Dermis blood vessel endothelial cell (primary cell): ENCODE measurements around the gene B4GALT3. TPM values are rescaled to one million over a fixed set of nuclear protein-coding genes. Genes with fewer than 3 reads are reported as not detected.

Experiments used
- DNase-seq: peaks from one replicate; pipeline ENCODE4 v3.0.0; 2010
- total RNA-seq: library from RNA; depleted of rRNA; stranded (reverse); fragments of >200 nt; gene quantifications from 2 replicates; pipeline ENCODE4 v1.2.3, GENCODE V29; 2014

The B4GALT3 gene
- total RNA-seq, 1 donor from 2014 or later = 24.8 TPM

- DNase-seq = no peak
These were observed 8.5 kb upstream of the B4GALT3 start for GRCh38 chr1:161185732-161186311.

DNA sequence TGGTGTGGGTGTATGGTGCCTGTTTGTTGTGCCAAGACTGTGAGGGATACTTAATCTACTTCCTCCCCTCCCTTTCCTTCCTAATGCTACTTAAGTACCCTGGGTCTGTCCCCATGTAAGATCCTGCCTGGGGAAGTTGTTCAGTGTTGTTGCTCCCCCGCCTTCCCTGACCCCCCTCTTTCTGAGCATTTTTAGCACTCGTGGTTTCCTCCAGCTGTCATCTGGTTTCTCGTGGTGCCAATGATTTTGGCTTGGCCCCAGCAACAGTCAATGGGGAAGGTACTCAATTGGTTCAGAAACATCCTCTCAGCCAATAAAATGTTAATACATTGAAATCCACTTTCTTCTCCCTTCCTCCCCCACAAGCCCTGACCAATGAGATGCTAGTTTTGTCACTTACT is 8.0 kb upstream of the B4GALT3 start:
- DNase-seq = peak; percentile 98

GRCh38 chr1:161182214-161182613 is 4.9 kb upstream of the B4GALT3 start:
- no peak for DNase-seq

GRCh38 chr1:161180639-161181038 is 3.3 kb upstream of the B4GALT3 start:
- DNase-seq = peak; percentile 58

DNA sequence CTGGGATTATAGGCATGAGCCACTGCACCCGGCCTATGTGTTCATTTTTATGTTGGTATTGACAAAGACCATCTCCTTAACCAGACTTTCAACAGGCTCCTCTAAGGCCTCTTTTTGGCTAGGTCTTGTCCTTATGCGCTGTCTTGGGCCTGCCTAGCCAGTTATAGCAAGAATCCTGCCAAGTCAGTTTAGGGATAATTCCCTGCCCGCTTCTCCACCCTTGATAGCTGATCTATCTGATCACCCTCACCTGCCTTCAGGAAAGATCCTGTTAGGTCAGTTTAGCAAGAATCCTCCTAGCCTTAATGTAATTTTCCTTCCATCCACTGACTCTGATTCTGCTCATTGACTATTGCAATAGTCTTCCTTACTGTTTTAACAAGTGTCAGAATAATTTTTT is 2.4 kb upstream of the B4GALT3 start:
- no peak for DNase-seq

DNA sequence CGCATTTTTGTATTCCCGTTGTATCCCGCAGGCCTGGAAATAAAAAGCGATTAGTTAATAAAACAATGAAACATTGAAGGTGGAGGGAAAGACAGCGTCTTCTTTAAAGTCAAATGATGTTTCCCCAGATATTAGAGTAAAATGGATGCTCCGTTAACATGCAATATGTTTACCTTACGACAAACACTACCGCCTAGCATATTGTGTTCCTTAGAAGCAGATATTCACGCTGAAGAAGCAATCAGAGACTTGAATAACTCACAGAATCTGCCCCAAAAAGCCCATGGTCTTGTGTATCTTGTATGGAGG is 583 bp upstream of the B4GALT3 start:
- DNase-seq = no peak

DNA sequence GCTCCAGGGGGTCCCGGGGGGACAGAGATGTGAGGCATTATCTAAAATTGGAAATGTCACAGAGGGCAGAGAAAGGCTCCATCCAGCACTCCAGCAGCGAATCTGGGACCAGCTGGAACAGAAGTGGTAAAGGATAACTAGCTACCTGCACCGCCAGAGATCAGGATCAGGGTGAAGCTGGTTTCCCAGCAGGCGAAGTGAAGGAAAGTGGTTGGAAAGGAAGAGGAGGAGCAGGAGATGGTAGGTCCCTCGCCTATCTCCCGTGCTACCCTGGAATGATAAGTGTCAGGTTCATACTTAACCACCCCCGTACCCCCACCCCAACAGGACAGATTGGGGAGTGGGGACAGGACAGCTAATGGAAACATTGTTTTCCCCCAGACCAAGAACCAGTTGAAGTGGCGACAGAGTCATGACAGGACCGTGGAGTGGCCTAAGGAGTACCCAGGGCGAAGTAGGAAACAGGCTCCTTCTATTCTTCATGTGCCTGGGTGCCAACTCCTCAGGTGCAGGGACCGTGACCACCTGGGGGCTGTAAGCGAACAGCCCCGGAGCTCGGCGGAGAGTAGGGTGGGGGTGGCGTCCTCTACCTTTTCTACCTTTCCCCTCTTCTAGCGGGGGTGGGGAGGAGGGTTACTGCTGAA is 717 bp downstream of the B4GALT3 start:
- DNase-seq = no peak

GRCh38 chr1:161175771-161176453 is 1.4 kb downstream of the B4GALT3 start:
- no peak for DNase-seq

GRCh38 chr1:161174911-161175310 is 2.4 kb downstream of the B4GALT3 start:
- no peak for DNase-seq

- no peak for DNase-seq
These were observed 3.6 kb downstream of the B4GALT3 start for GRCh38 chr1:161173711-161174110.

- DNase-seq = no peak
These were observed 4.4 kb downstream of the B4GALT3 start for GRCh38 chr1:161172776-161173376.

- DNase-seq = no peak
These were observed 5.0 kb downstream of the B4GALT3 start for GRCh38 chr1:161172349-161172748.

GRCh38 chr1:161171696-161172095 is 5.6 kb downstream of the B4GALT3 start:
- DNase-seq = no peak

DNA sequence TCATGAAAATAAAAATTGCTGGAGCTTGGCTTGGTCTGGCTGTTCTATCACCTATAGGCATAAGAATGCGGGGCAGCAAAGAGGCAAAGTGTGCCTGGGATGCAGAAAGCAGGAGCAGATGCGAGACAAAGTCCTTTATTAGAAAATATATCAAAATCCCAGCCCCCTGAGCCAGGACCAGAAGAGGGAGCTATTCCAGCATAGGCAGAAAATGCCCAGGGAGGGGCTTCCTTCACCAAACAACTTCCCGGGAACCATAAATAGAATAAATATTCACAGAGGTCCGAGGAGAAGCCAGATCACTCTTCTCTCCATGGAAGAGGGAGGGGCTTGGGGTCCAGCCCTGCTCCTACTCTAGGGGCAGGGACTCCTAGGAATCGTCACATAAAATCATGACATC is 6.1 kb downstream of the B4GALT3 start:
- no peak for DNase-seq

- no peak for DNase-seq
These were observed 8.4 kb downstream of the B4GALT3 start for GRCh38 chr1:161168906-161169305.

GRCh38 chr1:161166669-161167548 is 10.4 kb downstream of the B4GALT3 start:
- peak; percentile 44 for DNase-seq

DNA sequence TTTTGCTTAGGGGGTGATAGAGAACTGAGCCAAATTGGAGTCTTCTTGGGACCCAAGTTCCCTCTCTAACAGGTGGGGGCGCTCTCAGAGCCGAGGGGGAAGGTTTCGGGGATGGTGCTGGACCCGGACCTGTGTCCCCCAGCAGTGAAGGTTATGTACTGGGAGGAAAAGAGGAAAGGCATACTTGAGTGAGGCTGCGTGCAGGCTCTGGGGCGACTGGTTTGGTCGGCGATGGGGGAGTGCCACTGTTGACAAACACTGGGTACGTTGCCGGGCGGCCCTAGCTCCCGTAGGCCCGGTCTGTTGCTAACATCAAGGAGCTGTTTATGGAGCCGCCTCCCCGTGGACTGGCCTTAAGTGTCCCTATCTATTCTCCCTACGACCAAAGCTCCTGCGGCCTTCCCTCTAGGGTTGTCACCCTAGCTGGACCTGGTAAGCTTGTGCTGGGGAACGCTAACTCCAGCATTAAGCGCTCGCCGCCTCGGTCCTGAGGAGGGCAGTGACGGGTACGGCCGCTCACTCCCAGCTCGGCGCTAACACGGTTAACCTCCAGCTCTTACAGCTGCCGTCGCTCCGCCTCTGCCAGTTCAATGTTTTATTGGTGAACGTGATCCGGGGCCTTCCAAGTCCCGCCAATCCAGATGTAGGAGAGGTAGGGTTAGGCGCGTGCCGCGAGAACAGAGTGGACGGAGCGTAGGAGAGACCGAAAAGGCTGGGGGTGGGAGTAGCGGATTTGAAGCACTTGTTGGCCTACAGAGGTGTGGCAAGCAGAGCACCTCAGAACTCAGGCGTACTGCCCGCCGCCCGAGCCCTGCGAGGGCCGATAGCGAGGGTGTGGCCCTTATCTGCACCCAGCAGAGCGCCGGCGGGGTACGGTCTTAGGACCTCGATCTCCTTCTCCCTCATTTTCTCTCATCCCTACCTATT is 11.3 kb downstream of the B4GALT3 start, which contains the start of gene PPOX:
PPOX (plus strand) TSS at position 685 of the 927 bp plus-strand sequence. CDS start 422 bp downstream, outside the sequence.
- peak; percentile 99 for DNase-seq

- DNase-seq = no peak
These were observed 12.3 kb downstream of the B4GALT3 start for GRCh38 chr1:161164901-161165610.

DNA sequence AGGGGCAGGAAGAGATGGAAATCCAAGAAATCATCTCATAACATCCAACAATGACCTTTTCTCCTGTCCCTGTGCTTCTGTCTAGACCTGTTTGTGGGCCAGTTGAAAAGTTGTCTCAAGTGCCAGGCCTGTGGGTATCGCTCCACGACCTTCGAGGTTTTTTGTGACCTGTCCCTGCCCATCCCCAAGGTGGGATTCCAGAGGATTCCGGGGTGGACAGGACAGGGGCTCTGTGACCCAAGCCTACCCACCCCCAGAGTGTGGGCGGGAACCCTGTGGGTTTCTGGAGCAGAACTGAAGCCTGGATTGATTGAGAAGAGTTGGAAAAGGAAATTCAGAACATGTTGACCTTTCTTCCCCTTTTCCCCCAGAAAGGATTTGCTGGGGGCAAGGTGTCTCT is 13.5 kb downstream of the B4GALT3 start:
- DNase-seq = no peak

DNA sequence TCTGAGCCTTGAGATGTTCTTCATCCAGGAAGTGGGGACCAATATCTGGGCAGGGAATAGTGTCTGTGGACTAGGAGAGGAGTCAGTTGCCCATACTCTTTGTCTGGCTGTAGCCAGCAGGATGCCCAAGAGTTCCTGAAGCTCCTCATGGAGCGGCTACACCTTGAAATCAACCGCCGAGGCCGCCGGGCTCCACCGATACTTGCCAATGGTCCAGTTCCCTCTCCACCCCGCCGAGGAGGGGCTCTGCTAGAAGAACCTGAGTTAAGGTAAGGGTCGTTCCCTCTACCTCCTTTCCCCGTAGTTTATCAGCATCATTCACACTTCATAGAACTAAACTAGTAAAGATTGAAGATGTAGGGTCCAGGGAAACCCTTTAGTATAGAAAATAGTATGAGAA is 14.5 kb downstream of the B4GALT3 start:
- DNase-seq = no peak

DNA sequence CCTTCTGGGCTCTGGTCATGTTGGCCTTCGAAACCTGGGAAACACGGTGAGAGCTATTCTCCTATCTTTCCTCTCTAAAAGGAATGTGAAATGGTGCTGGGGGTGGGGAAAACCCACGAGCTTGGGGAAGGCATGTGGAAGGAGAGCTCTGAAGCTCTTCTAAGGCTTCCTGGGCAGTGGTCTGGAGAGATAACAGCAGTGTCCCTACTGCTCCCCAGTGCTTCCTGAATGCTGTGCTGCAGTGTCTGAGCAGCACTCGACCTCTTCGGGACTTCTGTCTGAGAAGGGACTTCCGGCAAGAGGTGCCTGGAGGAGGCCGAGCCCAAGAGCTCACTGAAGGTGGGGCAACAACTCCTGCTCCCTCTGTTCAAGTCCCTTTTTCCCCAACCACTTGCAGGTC is 15.3 kb downstream of the B4GALT3 start:
- DNase-seq = no peak
